Activated naive CD4-positive, alpha-beta T cell treated with anti-CD3 and anti-CD28 coated beads, Interleukin-2, amount 50 U/mL, for 72 hours (primary cell): Measurements from ENCODE around the gene CRYBA2. TPM values are rescaled to one million over a fixed set of nuclear protein-coding genes. Genes with fewer than 3 reads are reported as not detected.

Experiments used
- ATAC-seq, 2 donors: fragments of 150-1000 bp; cut with Tn5 transposase; 2 replicates each; pipeline ENCODE4 v1.10.0; 2021; ENCODE audit warnings: mild to moderate bottlenecking in 2 of 2, moderate library complexity in 2 of 2
- DNase-seq, 2 donors: peaks; one replicate each; pipeline ENCODE4 v3.0.0; 2021 to 2022; ENCODE audit warnings: low spot score in 2 of 2
- H3K27ac Mint-ChIP-seq, 2 donors: one replicate each; pipeline ENCODE4 v1.8.0; 2022; ENCODE audit warnings: mild to moderate bottlenecking in 2 of 2, mixed read lengths in 2 of 2
- H3K36me3 Mint-ChIP-seq, 2 donors: one replicate each; pipeline ENCODE4 v1.8.0; 2022; ENCODE audit warnings: mixed read lengths in 2 of 2
- H3K9me3 Mint-ChIP-seq, 2 donors: one replicate each; pipeline ENCODE4 v1.8.0; 2022; ENCODE audit warnings: mixed read lengths in 2 of 2
- total RNA-seq, 2 donors: library from RNA; stranded (reverse); gene quantifications; one replicate each; pipeline ENCODE4 v1.2.3, GENCODE V29; 2022

Gene CRYBA2
- total RNA-seq, 2 donors from 2014 or later = not detected

DNA sequence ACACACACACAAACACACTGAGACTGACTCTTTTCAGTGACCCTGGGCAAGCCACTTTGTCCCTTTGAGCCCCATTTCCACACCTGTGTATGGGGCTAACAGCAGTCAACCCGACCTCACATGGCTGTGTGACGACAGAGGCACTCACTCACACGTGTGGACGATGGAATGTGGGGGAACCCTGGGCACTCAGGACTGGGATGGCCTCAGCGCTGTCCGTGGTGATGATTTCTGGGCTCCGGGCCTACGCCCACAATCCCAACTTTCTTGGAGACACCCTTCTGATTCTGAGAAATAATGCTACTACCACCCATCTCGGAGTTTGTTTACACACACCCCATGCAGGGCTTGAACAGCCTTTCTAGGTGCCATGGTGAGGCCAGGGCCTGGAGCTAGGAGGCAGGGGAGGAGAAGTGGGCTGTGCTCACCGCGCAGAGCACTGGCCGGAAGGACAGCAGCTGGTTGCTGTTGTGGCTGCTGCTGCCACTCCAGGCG is 1.5 kb downstream of the CRYBA2 start:
- DNase-seq (no peak), ATAC-seq (no peak)
- no peak overlapping the region for H3K27ac Mint-ChIP-seq
- H3K9me3 Mint-ChIP-seq = no peaks in the 10 kb centered on the region
- no peaks in the 10 kb centered on the region for H3K36me3 Mint-ChIP-seq

DNA sequence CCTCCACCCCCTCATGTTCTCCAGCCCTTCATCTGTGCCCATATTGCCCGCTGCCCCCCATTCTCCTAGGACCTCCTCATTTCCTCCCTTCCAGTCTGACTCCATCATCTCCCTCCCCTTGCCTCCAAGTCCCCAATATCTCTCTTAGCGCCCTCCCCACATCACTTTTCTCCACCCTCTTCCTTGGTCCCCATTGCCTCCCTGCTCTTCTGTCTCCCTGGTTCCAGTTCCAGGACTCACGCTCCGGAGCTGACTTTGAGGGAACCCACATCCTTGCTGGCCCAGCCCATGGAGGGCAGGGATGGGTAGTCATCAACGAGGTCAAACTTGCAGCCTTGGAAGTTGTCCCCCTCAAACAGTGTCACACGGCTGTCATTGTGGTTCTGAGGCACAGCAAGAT is 2.6 kb downstream of the CRYBA2 start:
- no peak overlapping the region for H3K27ac Mint-ChIP-seq
- H3K9me3 Mint-ChIP-seq = no peaks in the 10 kb centered on the region
- DNase-seq (no peak), ATAC-seq (no peak)
- no peaks in the 10 kb centered on the region for H3K36me3 Mint-ChIP-seq

DNA sequence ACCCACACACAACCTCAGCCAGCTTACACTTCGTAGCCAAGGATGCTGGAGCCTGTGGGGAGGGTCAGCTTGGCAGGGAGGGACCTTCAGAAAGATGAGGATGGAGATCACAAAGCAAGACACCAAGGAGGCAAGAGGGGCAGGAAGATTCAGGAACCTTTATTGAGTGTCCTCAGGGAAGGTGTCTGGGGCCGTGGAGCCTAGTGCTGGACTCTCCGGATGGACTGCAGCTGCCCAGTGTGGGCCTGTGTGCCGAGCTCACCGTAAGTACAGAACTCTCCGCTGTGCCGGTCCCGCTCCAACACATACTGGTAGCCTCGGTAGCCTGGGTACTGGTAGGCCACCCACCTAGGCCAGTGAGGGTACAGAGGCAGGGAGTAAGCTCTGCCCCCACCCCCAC is 3.2 kb downstream of the CRYBA2 start:
- no peaks in the 10 kb centered on the region for H3K36me3 Mint-ChIP-seq
- H3K27ac Mint-ChIP-seq = no peak overlapping the region
- no peaks in the 10 kb centered on the region for H3K9me3 Mint-ChIP-seq
- ATAC-seq = no peak
- DNase-seq = no peak

DNA sequence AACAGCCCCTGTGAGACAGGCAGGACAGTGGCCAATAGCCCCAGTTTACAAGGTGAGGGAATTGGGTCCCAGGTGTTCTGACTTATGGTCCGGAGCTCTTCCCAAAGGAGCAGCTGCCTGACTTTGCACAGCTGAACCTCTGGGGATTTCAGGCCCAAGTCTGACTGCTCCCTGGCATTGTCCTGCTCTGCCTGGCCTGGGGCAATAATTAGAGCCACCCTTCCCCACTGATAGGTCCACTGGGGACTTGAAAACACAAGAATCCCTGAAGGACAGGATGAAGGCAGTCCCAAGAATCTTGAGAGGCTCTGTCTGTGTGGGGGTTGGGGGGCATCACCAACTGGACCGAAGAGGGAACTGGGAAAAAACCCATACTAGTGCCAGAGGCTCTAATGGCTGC is 4.6 kb downstream of the CRYBA2 start:
- DNase-seq = no peak
- ATAC-seq = no peak
- no peaks in the 10 kb centered on the region for H3K36me3 Mint-ChIP-seq
- H3K9me3 Mint-ChIP-seq = no peaks in the 10 kb centered on the region
- no peak overlapping the region for H3K27ac Mint-ChIP-seq

DNA sequence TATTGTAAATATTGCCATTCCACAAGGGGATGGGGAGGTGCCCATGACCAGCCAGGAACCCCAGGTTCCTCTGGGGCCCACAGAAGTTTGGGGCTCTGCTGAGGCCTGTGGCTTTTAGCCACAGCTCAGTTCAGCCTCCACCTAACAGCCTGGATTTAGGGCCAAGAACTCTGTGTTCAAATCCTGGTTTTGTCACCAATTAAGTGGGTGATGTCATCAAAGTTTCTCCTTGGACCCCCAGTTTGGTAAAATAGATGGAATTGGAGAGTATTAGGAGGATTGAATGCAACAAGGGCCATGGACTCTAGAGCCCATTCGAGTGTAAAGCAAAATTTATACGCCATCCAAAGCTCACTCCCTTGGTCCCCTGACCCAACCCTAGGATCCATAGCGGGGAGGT is 5.1 kb downstream of the CRYBA2 start:
- ATAC-seq (no peak), DNase-seq (no peak)
- Mint-ChIP-seq H3K27ac (no peak overlapping the region), H3K36me3 (no peaks in the 10 kb centered on the region), H3K9me3 (no peaks in the 10 kb centered on the region)

- Mint-ChIP-seq H3K36me3 (peaks cover 0 to 2% of the 10 kb centered on the region in 2 donors), H3K9me3 (no peaks in the 10 kb centered on the region), H3K27ac (no peak overlapping the region)
- ATAC-seq (no peak), DNase-seq (no peak)
Observed at GRCh38 chr2:218986148-218986761, 7.0 kb downstream of the CRYBA2 start.

DNA sequence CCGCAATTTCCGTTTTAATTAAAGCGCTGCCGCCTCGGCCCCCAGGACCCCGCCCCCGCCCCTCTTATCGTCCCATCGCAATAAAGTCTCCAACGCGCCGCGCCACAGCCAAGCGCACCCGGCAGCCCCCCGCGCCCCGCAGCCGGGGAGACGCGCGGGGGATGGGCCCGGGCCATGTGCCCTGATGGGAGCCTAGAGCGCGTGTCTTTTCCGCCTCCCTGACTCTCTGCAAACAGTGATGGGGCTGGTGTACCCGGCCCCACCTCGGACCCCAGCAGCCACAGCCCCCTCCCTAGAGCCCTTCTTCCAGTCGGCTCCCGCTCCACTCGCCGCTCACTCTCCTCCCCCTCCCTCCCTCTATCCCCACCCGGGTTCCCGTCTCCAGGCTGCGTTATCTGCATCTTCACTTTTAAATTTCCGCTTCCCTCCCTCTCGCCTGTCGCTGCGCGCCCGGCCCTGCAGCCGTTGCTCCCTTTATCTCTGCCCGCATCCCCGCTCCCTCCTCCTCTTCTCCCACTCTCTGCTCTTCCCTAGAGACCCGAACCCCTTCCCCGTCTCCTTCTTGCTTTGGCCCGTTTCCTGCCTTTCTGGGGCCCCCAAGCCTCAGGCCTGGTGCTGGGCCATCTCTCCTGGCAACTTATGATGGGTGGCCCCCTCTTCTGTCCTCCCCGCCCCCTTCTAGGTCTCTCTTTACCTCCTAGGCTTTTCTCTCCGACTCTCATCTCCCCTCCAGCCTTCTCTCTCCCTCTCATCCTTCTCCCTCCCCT is 7.7 kb downstream of the CRYBA2 start:
- Mint-ChIP-seq H3K9me3 (no peaks in the 10 kb centered on the region), H3K27ac (no peak overlapping the region), H3K36me3 (peaks cover 0 to 6% of the 10 kb centered on the region in 2 donors)
- DNase-seq = no peak
- ATAC-seq = no peak

DNA sequence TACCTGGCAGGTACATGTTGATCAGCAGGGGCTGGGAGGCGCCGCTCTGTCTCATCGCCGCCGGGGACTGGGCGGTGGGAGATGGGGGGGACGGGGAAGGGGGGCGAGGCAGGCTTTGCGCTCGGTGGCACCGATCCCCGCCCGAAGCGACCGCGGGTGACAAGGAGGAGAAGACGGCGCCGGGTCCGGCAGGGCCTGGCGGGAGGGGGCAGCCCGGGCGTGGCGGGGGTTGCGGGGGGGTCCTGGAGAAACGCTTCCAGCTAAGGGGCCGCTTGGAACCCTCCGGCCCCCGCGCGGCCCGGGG is 8.2 kb downstream of the CRYBA2 start, which contains the start of gene FEV:
Gene FEV, minus strand, starts transcription at position 164 of the 304 bp plus-strand sequence. Its CDS starts 109 bp downstream, at position 55.
- peaks cover 0 to 6% of the 10 kb centered on the region in 2 donors for H3K36me3 Mint-ChIP-seq
- no peak within 1 kb of the TSS for H3K27ac Mint-ChIP-seq
- no peaks in the 10 kb centered on the region for H3K9me3 Mint-ChIP-seq
- no peak for DNase-seq
- no peak for ATAC-seq

- DNase-seq (peak in 1 of 2 donors; percentile 11), ATAC-seq (no peak)
- Mint-ChIP-seq H3K9me3 (no peaks in the 10 kb centered on the region), H3K36me3 (peaks cover 0 to 6% of the 10 kb centered on the region in 2 donors), H3K27ac (no peak overlapping the region)
Observed at GRCh38 chr2:218984239-218985020, 8.8 kb downstream of the CRYBA2 start.

- no peaks in the 10 kb centered on the region for H3K9me3 Mint-ChIP-seq
- DNase-seq (no peak), ATAC-seq (no peak)
- H3K36me3 Mint-ChIP-seq = peaks cover 0 to 6% of the 10 kb centered on the region in 2 donors
- H3K27ac Mint-ChIP-seq = no peak overlapping the region
Observed at GRCh38 chr2:218983934-218984238, 9.3 kb downstream of the CRYBA2 start.

DNA sequence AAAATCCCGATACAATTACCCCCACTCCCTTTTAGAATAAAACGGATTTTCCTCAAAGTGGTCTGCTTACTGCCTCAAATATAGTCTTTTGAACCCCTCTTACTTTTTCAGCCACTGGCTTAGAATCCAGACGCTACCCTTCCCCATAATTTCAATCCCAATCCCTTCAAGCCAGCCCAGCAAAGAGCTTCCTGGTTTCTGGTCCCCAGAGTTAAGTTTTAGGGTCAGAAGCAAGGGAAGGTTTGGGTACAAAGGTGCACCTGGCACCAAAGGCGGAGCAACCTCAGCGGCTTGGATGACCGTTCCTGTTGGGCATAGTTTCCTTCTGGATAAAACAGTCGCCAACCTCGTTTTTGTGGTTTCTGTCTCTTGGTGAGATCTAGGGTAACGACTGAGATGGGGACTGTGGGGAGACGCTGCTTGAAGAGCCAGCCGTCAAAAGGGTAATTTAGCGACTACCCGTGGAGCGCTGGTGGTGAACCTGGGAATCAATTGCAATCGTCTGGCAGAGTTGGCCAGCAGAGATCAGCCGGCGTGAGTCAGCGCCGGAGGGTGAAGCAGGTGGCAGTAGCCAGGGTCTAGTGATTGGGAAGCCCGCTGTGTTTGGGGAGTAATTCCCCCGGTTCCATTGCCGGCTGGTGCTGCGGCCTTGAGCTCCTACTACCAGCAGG is 9.8 kb downstream of the CRYBA2 start:
- DNase-seq (peak in 1 of 2 donors; percentile 5), ATAC-seq (no peak)
- H3K9me3 Mint-ChIP-seq = no peaks in the 10 kb centered on the region
- peaks cover 0 to 6% of the 10 kb centered on the region in 2 donors for H3K36me3 Mint-ChIP-seq
- no peak overlapping the region for H3K27ac Mint-ChIP-seq

- Mint-ChIP-seq H3K27ac (no peak overlapping the region), H3K36me3 (peaks cover 0 to 6% of the 10 kb centered on the region in 2 donors), H3K9me3 (no peaks in the 10 kb centered on the region)
- DNase-seq (no peak), ATAC-seq (no peak)
Observed at GRCh38 chr2:218982586-218983262, 10.5 kb downstream of the CRYBA2 start.

DNA sequence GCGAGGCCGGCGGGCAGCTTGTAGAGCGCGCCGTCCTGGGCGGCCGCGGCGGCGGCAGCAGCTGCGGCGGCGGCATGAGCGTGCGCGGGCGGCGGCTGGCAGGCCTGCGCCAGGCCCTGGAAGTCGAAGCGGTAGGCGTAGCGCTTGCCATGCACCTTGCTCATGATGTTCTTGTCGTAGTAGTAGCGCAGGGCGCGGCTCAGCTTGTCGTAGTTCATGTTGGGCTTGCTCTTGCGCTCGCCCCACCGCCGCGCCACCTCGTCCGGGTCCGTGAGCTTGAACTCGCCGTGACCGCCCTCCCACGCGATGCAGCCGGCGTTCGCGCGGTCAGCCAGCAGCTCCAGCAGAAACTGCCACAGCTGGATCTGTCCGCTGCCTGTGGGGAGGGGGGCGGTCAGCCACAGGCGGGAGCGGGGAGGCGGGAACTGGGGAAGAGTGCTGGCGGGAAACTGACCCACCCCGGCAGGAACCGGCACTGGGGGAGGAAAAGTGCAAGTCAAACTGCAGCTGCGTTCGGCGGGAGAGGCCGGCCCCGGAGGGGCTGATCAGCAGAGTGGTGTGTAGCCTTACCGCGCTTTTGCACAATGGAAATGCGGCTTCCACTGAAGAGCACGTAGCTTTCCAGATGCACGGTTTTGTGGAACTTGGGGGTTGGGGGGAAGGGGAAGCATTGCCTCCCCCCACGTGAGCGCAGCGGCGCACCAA is 11.2 kb downstream of the CRYBA2 start:
- peaks cover 0 to 6% of the 10 kb centered on the region in 2 donors for H3K36me3 Mint-ChIP-seq
- DNase-seq (peak in 1 of 2 donors; percentile 47), ATAC-seq (peak; percentile 16 to 37)
- no peaks in the 10 kb centered on the region for H3K9me3 Mint-ChIP-seq
- H3K27ac Mint-ChIP-seq = no peak overlapping the region

- DNase-seq (no peak), ATAC-seq (peak in 1 of 2 donors; percentile 1)
- Mint-ChIP-seq H3K27ac (no peak overlapping the region), H3K9me3 (no peaks in the 10 kb centered on the region), H3K36me3 (peaks cover 0 to 6% of the 10 kb centered on the region in 2 donors)
Observed at GRCh38 chr2:218981390-218981880, 11.8 kb downstream of the CRYBA2 start.

DNA sequence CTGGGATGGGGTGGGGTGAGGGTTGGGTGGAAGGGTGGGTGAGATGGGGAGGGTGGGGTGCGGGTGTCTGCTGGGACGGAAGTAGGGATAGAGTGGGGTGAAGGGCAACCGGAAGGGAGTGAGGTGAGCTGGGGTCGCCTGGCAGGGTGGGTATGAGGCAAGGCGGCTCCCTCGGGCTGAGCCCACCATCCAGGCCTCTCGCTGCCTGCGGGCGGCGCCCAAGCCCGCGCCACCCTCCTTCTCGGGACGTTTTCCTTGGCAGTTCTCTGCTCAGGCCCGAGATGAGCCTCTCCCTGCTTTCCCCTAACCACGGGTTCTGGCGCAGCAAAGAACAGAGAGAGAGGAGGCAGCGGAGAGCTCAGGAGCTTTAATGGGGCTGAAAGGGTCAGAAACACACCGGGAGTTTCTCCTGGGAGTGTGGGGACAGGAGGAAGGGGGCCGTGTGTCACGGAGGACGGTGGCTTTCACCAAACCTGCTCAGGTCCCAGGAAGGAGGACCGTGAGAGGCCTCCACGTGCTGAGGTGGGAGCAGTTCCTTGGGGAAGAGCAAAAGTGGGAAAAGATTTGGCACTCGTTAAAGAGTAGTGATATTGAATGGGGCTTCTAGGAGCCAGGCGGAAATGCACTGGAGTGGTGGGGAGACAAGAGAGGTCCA is 12.4 kb downstream of the CRYBA2 start:
- DNase-seq (peak in 1 of 2 donors; percentile 18), ATAC-seq (no peak)
- Mint-ChIP-seq H3K27ac (peak overlapping the region in 1 of 2 donors; percentile 94), H3K36me3 (peaks cover 0 to 6% of the 10 kb centered on the region in 2 donors), H3K9me3 (no peaks in the 10 kb centered on the region)
